HepG2 (cell line): ENCODE results near the gene DRAM1. TPM values are rescaled to one million over a fixed set of nuclear protein-coding genes. Genes with fewer than 3 reads are reported as not detected.

Source experiments
- HNRNPLL ChIP-seq: fragments of 200-400 bp; formaldehyde crosslinking; IDR thresholded peaks from 2 replicates; pipeline ENCODE4 v1.6.1; 2017; ENCODE audit warnings: mild to moderate bottlenecking, low read depth, low read length; ENCODE audit not compliant: poor library complexity, severe bottlenecking
- HOXA5 ChIP-seq: sonication (generic); formaldehyde crosslinking; IDR thresholded peaks from 2 replicates; pipeline ENCODE4 v1.4.0; 2020; ENCODE audit warnings: missing genetic modification reagents
- MLLT10 ChIP-seq: sonication (generic); formaldehyde crosslinking; IDR thresholded peaks from 2 replicates; pipeline ENCODE4 v1.4.0; 2020; ENCODE audit warnings: missing genetic modification reagents
- TBX2 ChIP-seq: sonication (generic); formaldehyde crosslinking; IDR thresholded peaks from 2 replicates; pipeline ENCODE4 v1.5.0; 2020; ENCODE audit warnings: missing genetic modification reagents, mild to moderate bottlenecking, borderline replicate concordance
- THAP11 ChIP-seq: IDR thresholded peaks from 2 replicates; pipeline ENCODE4 v1.6.1; 2016; ENCODE audit warnings: missing biosample characterization, missing genetic modification reagents
- ZBTB38 ChIP-seq: sonication (generic); formaldehyde crosslinking; IDR thresholded peaks from 2 replicates; pipeline ENCODE4 v1.5.1; 2020; ENCODE audit warnings: mild to moderate bottlenecking, missing genetic modification reagents
- ZKSCAN1 ChIP-seq: fragments of 150-350 bp; IDR thresholded peaks from 2 replicates; pipeline ENCODE4 v1.6.1; 2014; ENCODE audit warnings: low read length
- polyA plus RNA-seq, 8 experiments: library from polyadenylated mRNA; depleted of rRNA in 3 of 8; stranded (reverse) in 7 of 8; unstranded in 1 of 8; fragments of >200 nt; fragmentation: Illumina TruSeq in 4 of 8; extraction: Trizol in 4 of 8; gene quantifications; 2 replicates each; pipeline versions ENCODE4 v1.2.1 to v1.2.3, GENCODE V29; 2011 to 2016; ENCODE audit warnings: low read depth in 4 of 8, missing spikeins in 1 of 8, mixed read lengths in 1 of 8; ENCODE audit not compliant: insufficient read depth in 1 of 8
- total RNA-seq, 5 experiments: library from RNA; depleted of rRNA; stranded (reverse); fragments of >200 nt; fragmentation: Illumina TruSeq; extraction: Trizol; gene quantifications; 2 replicates each; pipeline ENCODE4 v1.2.3, GENCODE V29; 2016; ENCODE audit warnings: low read depth in 1 of 5
- TF ChIP-seq, protein P1 (sequence below): sonication (generic); formaldehyde crosslinking; IDR thresholded peaks from 2 replicates; pipeline ENCODE4 v1.5.0; 2020; ENCODE audit warnings: missing genetic modification reagents
- TF ChIP-seq, protein P2 (sequence below): IDR thresholded peaks from 2 replicates; pipeline ENCODE4 v1.6.1; 2016; ENCODE audit warnings: mild to moderate bottlenecking
- TF ChIP-seq, protein P3 (sequence below): sonication (generic); formaldehyde crosslinking; IDR thresholded peaks from 2 replicates; pipeline ENCODE4 v1.4.0; 2020; ENCODE audit warnings: missing genetic modification reagents; ENCODE audit errors: not compliant biosample characterization
- TF ChIP-seq, protein P4 (sequence below): sonication (generic); formaldehyde crosslinking; IDR thresholded peaks from 2 replicates; pipeline ENCODE4 v1.5.0; 2020; ENCODE audit warnings: mild to moderate bottlenecking, missing genetic modification reagents
- TF ChIP-seq, protein P5 (sequence below): sonication (generic); formaldehyde crosslinking; IDR thresholded peaks from 2 replicates; pipeline ENCODE4 v1.4.0; 2020; ENCODE audit warnings: missing genetic modification reagents, borderline replicate concordance
- TF ChIP-seq, protein P6 (sequence below): sonication (generic); formaldehyde crosslinking; IDR thresholded peaks from 2 replicates; pipeline ENCODE4 v1.9.0; 2021; ENCODE audit warnings: missing genetic modification reagents, borderline replicate concordance

Gene DRAM1
- total and polyA plus RNA-seq, 2 of the 13 experiments (the other 11 are each of a cell fraction or from before 2014, with no cell fraction given) = 20.9 to 32.6 TPM

DNA sequence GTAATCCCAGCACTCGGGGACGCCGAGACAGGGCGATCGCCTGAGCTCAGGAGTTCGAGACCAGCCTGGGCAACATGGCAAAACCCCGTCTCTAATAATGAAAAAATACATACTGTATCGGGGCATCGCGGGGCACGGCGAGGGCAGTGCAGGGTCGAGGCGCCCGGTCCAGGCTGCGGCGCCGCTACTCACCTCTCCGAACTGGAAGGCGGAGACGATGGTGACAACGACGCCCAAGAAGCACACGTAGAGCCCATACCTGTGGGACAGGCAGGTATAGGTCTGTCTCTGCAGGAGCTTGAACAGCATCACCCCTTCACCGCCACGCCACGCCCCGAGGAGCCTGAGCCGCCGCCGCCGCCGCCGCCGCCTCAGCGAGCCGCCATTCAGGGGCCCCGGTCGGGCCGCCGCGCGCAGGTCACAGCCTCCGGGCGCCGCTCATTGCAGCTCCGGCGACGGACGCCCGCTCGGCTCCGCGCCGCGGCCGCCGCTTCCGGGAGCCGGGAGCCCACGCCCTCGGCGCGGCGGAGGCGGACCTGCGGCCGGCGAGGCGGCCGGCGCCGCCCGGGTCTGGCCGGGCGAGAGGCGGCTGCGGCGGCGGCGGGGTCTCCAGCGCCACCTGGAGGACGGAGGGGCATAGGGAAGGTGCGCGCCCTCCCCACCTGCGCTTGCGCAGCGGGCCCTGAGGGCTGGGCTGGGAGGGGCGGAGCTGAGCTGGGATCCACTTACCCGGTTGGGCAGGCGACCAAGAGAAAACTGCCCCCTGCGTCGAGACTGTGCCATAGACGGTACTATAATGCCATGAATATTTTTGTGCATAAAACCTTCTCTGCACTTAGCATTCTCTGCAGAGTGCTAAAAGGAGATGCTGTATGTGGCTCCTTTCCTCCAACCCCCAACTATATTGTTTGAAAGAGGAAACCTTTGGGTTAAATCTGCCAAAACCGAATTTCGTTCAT, 46.7 kb upstream of the DRAM1 start, which contains the start of gene GNPTAB (continued):
- TF ChIP-seq, protein P1, sequence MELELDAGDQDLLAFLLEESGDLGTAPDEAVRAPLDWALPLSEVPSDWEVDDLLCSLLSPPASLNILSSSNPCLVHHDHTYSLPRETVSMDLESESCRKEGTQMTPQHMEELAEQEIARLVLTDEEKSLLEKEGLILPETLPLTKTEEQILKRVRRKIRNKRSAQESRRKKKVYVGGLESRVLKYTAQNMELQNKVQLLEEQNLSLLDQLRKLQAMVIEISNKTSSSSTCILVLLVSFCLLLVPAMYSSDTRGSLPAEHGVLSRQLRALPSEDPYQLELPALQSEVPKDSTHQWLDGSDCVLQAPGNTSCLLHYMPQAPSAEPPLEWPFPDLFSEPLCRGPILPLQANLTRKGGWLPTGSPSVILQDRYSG (CRISPR knock-in tag) = no peak
- TF ChIP-seq ZKSCAN1 (no peak), TBX2 (no peak), HOXA5 (no peak), THAP11 (CRISPR knock-in tag) (peak; percentile 16; the same call in 1 of the 2 replicates), HNRNPLL (peak; percentile 13), MLLT10 (CRISPR knock-in tag) (no peak), ZBTB38 (peak; percentile 45; the same call in 1 of the 2 replicates)
- TF ChIP-seq, protein P2, sequence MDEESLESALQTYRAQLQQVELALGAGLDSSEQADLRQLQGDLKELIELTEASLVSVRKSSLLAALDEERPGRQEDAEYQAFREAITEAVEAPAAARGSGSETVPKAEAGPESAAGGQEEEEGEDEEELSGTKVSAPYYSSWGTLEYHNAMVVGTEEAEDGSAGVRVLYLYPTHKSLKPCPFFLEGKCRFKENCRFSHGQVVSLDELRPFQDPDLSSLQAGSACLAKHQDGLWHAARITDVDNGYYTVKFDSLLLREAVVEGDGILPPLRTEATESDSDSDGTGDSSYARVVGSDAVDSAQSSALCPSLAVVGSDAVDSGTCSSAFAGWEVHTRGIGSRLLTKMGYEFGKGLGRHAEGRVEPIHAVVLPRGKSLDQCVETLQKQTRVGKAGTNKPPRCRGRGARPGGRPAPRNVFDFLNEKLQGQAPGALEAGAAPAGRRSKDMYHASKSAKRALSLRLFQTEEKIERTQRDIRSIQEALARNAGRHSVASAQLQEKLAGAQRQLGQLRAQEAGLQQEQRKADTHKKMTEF (CRISPR knock-in tag) = no peak
- TF ChIP-seq, protein P3, sequence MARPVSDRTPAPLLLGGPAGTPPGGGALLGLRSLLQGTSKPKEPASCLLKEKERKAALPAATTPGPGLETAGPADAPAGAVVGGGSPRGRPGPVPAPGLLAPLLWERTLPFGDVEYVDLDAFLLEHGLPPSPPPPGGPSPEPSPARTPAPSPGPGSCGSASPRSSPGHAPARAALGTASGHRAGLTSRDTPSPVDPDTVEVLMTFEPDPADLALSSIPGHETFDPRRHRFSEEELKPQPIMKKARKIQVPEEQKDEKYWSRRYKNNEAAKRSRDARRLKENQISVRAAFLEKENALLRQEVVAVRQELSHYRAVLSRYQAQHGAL (CRISPR knock-in tag) = no peak
- TF ChIP-seq, protein P4, sequence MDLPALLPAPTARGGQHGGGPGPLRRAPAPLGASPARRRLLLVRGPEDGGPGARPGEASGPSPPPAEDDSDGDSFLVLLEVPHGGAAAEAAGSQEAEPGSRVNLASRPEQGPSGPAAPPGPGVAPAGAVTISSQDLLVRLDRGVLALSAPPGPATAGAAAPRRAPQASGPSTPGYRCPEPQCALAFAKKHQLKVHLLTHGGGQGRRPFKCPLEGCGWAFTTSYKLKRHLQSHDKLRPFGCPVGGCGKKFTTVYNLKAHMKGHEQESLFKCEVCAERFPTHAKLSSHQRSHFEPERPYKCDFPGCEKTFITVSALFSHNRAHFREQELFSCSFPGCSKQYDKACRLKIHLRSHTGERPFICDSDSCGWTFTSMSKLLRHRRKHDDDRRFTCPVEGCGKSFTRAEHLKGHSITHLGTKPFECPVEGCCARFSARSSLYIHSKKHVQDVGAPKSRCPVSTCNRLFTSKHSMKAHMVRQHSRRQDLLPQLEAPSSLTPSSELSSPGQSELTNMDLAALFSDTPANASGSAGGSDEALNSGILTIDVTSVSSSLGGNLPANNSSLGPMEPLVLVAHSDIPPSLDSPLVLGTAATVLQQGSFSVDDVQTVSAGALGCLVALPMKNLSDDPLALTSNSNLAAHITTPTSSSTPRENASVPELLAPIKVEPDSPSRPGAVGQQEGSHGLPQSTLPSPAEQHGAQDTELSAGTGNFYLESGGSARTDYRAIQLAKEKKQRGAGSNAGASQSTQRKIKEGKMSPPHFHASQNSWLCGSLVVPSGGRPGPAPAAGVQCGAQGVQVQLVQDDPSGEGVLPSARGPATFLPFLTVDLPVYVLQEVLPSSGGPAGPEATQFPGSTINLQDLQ (CRISPR knock-in tag) = 0 out of 2 replicates have a peak, but pooled peaks have one; percentile 36
- TF ChIP-seq, protein P5, sequence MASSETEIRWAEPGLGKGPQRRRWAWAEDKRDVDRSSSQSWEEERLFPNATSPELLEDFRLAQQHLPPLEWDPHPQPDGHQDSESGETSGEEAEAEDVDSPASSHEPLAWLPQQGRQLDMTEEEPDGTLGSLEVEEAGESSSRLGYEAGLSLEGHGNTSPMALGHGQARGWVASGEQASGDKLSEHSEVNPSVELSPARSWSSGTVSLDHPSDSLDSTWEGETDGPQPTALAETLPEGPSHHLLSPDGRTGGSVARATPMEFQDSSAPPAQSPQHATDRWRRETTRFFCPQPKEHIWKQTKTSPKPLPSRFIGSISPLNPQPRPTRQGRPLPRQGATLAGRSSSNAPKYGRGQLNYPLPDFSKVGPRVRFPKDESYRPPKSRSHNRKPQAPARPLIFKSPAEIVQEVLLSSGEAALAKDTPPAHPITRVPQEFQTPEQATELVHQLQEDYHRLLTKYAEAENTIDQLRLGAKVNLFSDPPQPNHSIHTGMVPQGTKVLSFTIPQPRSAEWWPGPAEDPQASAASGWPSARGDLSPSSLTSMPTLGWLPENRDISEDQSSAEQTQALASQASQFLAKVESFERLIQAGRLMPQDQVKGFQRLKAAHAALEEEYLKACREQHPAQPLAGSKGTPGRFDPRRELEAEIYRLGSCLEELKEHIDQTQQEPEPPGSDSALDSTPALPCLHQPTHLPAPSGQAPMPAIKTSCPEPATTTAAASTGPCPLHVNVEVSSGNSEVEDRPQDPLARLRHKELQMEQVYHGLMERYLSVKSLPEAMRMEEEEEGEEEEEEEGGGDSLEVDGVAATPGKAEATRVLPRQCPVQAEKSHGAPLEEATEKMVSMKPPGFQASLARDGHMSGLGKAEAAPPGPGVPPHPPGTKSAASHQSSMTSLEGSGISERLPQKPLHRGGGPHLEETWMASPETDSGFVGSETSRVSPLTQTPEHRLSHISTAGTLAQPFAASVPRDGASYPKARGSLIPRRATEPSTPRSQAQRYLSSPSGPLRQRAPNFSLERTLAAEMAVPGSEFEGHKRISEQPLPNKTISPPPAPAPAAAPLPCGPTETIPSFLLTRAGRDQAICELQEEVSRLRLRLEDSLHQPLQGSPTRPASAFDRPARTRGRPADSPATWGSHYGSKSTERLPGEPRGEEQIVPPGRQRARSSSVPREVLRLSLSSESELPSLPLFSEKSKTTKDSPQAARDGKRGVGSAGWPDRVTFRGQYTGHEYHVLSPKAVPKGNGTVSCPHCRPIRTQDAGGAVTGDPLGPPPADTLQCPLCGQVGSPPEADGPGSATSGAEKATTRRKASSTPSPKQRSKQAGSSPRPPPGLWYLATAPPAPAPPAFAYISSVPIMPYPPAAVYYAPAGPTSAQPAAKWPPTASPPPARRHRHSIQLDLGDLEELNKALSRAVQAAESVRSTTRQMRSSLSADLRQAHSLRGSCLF (CRISPR knock-in tag) = no peak
- TF ChIP-seq, protein P6, sequence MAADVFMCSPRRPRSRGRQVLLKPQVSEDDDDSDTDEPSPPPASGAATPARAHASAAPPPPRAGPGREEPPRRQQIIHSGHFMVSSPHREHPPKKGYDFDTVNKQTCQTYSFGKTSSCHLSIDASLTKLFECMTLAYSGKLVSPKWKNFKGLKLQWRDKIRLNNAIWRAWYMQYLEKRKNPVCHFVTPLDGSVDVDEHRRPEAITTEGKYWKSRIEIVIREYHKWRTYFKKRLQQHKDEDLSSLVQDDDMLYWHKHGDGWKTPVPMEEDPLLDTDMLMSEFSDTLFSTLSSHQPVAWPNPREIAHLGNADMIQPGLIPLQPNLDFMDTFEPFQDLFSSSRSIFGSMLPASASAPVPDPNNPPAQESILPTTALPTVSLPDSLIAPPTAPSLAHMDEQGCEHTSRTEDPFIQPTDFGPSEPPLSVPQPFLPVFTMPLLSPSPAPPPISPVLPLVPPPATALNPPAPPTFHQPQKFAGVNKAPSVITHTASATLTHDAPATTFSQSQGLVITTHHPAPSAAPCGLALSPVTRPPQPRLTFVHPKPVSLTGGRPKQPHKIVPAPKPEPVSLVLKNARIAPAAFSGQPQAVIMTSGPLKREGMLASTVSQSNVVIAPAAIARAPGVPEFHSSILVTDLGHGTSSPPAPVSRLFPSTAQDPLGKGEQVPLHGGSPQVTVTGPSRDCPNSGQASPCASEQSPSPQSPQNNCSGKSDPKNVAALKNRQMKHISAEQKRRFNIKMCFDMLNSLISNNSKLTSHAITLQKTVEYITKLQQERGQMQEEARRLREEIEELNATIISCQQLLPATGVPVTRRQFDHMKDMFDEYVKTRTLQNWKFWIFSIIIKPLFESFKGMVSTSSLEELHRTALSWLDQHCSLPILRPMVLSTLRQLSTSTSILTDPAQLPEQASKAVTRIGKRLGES = no peak
